Measurements from ENCODE around the gene AP3M1. TPM values are rescaled to one million over a fixed set of nuclear protein-coding genes. Genes with fewer than 3 reads are reported as not detected.

The AP3M1 gene
- total RNA-seq, 1 experiment from 2014 or later, result 34.4 TPM

- Histone ChIP-seq H3K36me3 (ENCODE audit: control insufficient read depth in 1 of 2, insufficient read depth in 2 of 2, low read length in 2 of 2) (no peaks in the 10 kb centered on the region), H3K9me3 (ENCODE audit: control insufficient read depth in 1 of 2, insufficient read depth in 1 of 2, low read depth in 1 of 2, low read length in 2 of 2) (no peaks in the 10 kb centered on the region), H3K79me2 (ENCODE audit: insufficient read depth, low read length) (peaks cover 97% of the 10 kb centered on the region), H3K9me2 (ENCODE audit: insufficient read depth) (no peaks in the 10 kb centered on the region), H3K4me2 (ENCODE audit: low read length) (peak overlapping the region; percentile 83), H3K27me3 (ENCODE audit: insufficient read depth, low read length) (no peaks in the 10 kb centered on the region), H3K9ac (ENCODE audit: low read length) (peak overlapping the region; percentile 57), H4K20me1 (ENCODE audit: insufficient read depth) (no peaks in the 10 kb centered on the region; the same call in 1 of the 2 replicates), H3K4me1 (ENCODE audit: control insufficient read depth in 1 of 2, insufficient read depth in 2 of 2, low read length in 2 of 2) (peaks cover 29 to 37% of the 10 kb centered on the region in 2 experiments), H3K27ac (ENCODE audit: low read depth, low read length) (peak overlapping the region; percentile 91), H3K4me3 (replicated peaks in 1 of 2; ENCODE audit: low read depth in 1 of 2, low read length in 2 of 2) (peak overlapping the region; percentile 1 to 52; a peak in 2 of 4 replicates), H2AFZ (ENCODE audit: low read depth, low read length, poor library complexity, severe bottlenecking) (no peak overlapping the region)
- DNase-seq (ENCODE audit: low read depth, low spot score), result no peak
- BruUV-seq (replicated peaks), result TSS peak; percentile 51
- POLR2A ChIA-PET, result interaction anchor here (0.7 to 1.0 kb wide), 2 partner anchors 14 to 87 kb away, joined by 3 to 4 read pairs; no protein-coding TSS in a partner anchor
- peak; percentile 51 for ATAC-seq
- CTCF ChIA-PET, result interaction anchor here (1.6 kb wide), 1 partner anchor 23 kb away, joined by 6 read pairs; no protein-coding TSS in a partner anchor
- RAD21 ChIA-PET (ENCODE audit: low non-redundant PET in 1 of 2, low total read pairs in 2 of 2, uncharacterized antibody in 2 of 2, unreplicated experiment in 2 of 2), result no interaction called here
- intact Hi-C loops (cut with micrococcal nuclease), result no loop called here
- no peak for TF ChIP-seq TCF7L2 (IDR thresholded peaks at IDR 0.05; ENCODE audit: borderline replicate concordance, extremely low read depth, insufficient read depth, insufficient read length)
- no peak for TF ChIP-seq YY1 (IDR thresholded peaks at IDR 0.05; ENCODE audit: extremely low read depth, insufficient replicate concordance, low read depth, low read length)
- TF ChIP-seq RAD21 (IDR thresholded peaks at IDR 0.05; ENCODE audit: low read depth), result no peak
- no peak for TF ChIP-seq CEBPB (IDR thresholded peaks at IDR 0.05; ENCODE audit: low read depth)
- no peak for TF ChIP-seq FOSL1 (IDR thresholded peaks at IDR 0.05; ENCODE audit: low read depth)
- TF ChIP-seq JUND (IDR thresholded peaks at IDR 0.05), result no peak
- no peak for TF ChIP-seq CTCF (IDR thresholded peaks at IDR 0.05 in 2 of 3, conservative IDR thresholded peaks at IDR 0.05 in 1 of 3; ENCODE audit: borderline replicate concordance in 1 of 3, insufficient read depth in 1 of 3, low read depth in 2 of 3, low read length in 2 of 3)
- no peak for TF ChIP-seq ZFX (IDR thresholded peaks at IDR 0.05)
- no peak for TF ChIP-seq POLR2A (IDR thresholded peaks at IDR 0.05; ENCODE audit: borderline replicate concordance, extremely low read depth, insufficient read depth, insufficient read length)
- no peak for TF ChIP-seq POLR2AphosphoS5 (IDR thresholded peaks at IDR 0.05; ENCODE audit: low read depth, low read length)
- no peak for TF ChIP-seq ATF3 (IDR thresholded peaks at IDR 0.05)
- TF ChIP-seq EZH2 (IDR thresholded peaks at IDR 0.05), result no peak
- no peak for TF ChIP-seq ZNF274 (IDR thresholded peaks at IDR 0.05; ENCODE audit: low read depth, low read length)
- no peak for TF ChIP-seq SRF (IDR thresholded peaks at IDR 0.05; ENCODE audit: low read depth)
- no peak; the same call in 1 of the 2 replicates for TF ChIP-seq ELF1 (IDR thresholded peaks at IDR 0.05; ENCODE audit: borderline replicate concordance, low read depth)
- no peak for TF ChIP-seq CBX3 (IDR thresholded peaks at IDR 0.05; ENCODE audit: low read depth)
- no peak for TF ChIP-seq ZBTB33 (IDR thresholded peaks at IDR 0.05; ENCODE audit: extremely low read depth, insufficient replicate concordance, low read length)
- TF ChIP-seq MAX (IDR thresholded peaks at IDR 0.05), result no peak
- no peak for TF ChIP-seq REST (IDR thresholded peaks at IDR 0.05; ENCODE audit: low read depth)
Observed at GRCh38 chr10:74190494-74190893, 39.9 kb upstream of the AP3M1 start.

Measured in HCT116 (cell line).